H1 (cell line): ENCODE measurements around the gene SHH.

Experiments used
- ASH2L ChIP-seq: fragments of 200-600, 300-600 bp; sonication (generic); IDR thresholded peaks from one replicate; pipeline ENCODE4 v1.7.1; 2017; ENCODE audit warnings: low read length
- ATF2 ChIP-seq: IDR thresholded peaks from 2 replicates; pipeline ENCODE4 v1.6.1; 2012; ENCODE audit warnings: low read length, inconsistent platforms
- CTCF ChIP-seq, 3 experiments: IDR thresholded peaks; 1 replicate in 2 of 3; 2 replicates in 1 of 3; pipeline versions ENCODE4 v1.5.1 to v1.6.1; 2011; ENCODE audit warnings: low read length in 3 of 3, mild to moderate bottlenecking in 3 of 3, inconsistent platforms in 2 of 3, low read depth in 1 of 3, moderate library complexity in 1 of 3; ENCODE audit not compliant: insufficient read depth in 1 of 3; ENCODE audit errors: control extremely low read depth in 1 of 3
- EGR1 ChIP-seq: IDR thresholded peaks from 2 replicates; pipeline ENCODE4 v1.6.1; 2011; ENCODE audit warnings: low read depth, low read length, borderline replicate concordance
- EZH2 ChIP-seq: fragments of 200-600 bp; sonication (generic); IDR thresholded peaks from 2 replicates; pipeline ENCODE4 v1.7.1; 2012; ENCODE audit warnings: low read depth, mild to moderate bottlenecking, moderate library complexity, low read length, inconsistent platforms; ENCODE audit not compliant: severe bottlenecking
- FOSL1 ChIP-seq: IDR thresholded peaks from 2 replicates; pipeline ENCODE4 v1.6.1; 2011; ENCODE audit warnings: mild to moderate bottlenecking, low read depth, low read length, moderate library complexity; ENCODE audit not compliant: insufficient read depth
- JUND ChIP-seq: IDR thresholded peaks from 2 replicates; pipeline ENCODE4 v1.6.1; 2011; ENCODE audit warnings: mild to moderate bottlenecking, improper control_type of control experiment, low read length
- MAX ChIP-seq: IDR thresholded peaks from 2 replicates; pipeline ENCODE4 v1.6.1; 2012; ENCODE audit warnings: inconsistent platforms
- POLR2AphosphoS5 ChIP-seq: IDR thresholded peaks from 2 replicates; pipeline ENCODE4 v1.6.1; 2011; ENCODE audit warnings: low read depth, low read length
- SIN3A ChIP-seq, 2 experiments: IDR thresholded peaks in 1 of 2; conservative IDR thresholded peaks in 1 of 2; 2 replicates each; pipeline ENCODE4 v1.6.1; 2011 to 2012; ENCODE audit warnings: low read length in 2 of 2, improper control_type of control experiment in 1 of 2, low read depth in 1 of 2, mild to moderate bottlenecking in 1 of 2
- SP4 ChIP-seq: IDR thresholded peaks from 2 replicates; pipeline ENCODE4 v1.6.1; 2012; ENCODE audit warnings: low read length, inconsistent platforms
- SRF ChIP-seq: IDR thresholded peaks from 2 replicates; pipeline ENCODE4 v1.6.1; 2011; ENCODE audit warnings: mild to moderate bottlenecking, low read depth, low read length, moderate library complexity
- TCF12 ChIP-seq: IDR thresholded peaks from 2 replicates; pipeline ENCODE4 v1.6.1; 2011; ENCODE audit warnings: low read depth, mild to moderate bottlenecking, low read length

GRCh38 chr7:155769701-155770100, 42.6 kb downstream of the SHH start:
- TF ChIP-seq ATF2 (no peak), TCF12 (no peak), CTCF (IDR thresholded peaks at IDR 0.05; ENCODE audit: control extremely low read depth in 1 of 3, insufficient read depth in 1 of 3, low read depth in 1 of 3, low read length in 3 of 3) (no peak), MAX (no peak), ASH2L (no peak), SP4 (no peak), FOSL1 (no peak), JUND (no peak), EGR1 (no peak), SIN3A (conservative IDR thresholded peaks at IDR 0.05 in 1 of 2, IDR thresholded peaks at IDR 0.05 in 1 of 2; ENCODE audit: low read depth in 1 of 2, low read length in 2 of 2) (no peak), SRF (no peak), POLR2AphosphoS5 (no peak), EZH2 (no peak)
